ENCODE results near the gene UBE2O.

Gene UBE2O

DNA sequence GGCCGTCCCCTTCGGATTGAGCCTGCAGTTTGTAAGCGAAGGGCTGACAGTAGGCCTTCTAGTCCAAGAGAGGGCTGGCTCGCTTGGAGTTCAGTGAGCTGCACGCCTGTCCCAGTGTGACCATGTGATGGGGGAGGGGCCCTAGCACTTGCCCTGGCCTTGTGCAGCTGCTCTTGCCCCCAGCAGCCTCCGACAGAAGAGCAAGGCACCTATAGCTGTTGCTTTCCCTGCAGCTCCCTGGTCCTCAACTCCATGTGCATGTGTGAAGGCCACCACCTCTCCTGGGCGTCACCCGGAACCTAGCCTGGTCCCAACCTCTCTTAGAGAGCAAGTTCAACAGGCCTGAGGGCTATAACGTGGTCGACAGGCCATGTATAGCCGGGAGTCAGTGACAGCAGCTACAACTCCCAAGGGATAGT is 62.9 kb downstream of the UBE2O start:
- peaks cover 32% of the 10 kb centered on the region for H3K36me3 ChIP-seq (ENCODE audit: insufficient read depth, low read length)
- H3K4me3 ChIP-seq (ENCODE audit: low read depth in 1 of 2, low read length in 2 of 2) = no peak overlapping the region
- H3K9me3 ChIP-seq (ENCODE audit: insufficient read depth, low read length, severe bottlenecking) = no peaks in the 10 kb centered on the region
- H3K9ac ChIP-seq (ENCODE audit: low read depth, low read length) = no peak overlapping the region
- TF ChIP-seq, protein P1, sequence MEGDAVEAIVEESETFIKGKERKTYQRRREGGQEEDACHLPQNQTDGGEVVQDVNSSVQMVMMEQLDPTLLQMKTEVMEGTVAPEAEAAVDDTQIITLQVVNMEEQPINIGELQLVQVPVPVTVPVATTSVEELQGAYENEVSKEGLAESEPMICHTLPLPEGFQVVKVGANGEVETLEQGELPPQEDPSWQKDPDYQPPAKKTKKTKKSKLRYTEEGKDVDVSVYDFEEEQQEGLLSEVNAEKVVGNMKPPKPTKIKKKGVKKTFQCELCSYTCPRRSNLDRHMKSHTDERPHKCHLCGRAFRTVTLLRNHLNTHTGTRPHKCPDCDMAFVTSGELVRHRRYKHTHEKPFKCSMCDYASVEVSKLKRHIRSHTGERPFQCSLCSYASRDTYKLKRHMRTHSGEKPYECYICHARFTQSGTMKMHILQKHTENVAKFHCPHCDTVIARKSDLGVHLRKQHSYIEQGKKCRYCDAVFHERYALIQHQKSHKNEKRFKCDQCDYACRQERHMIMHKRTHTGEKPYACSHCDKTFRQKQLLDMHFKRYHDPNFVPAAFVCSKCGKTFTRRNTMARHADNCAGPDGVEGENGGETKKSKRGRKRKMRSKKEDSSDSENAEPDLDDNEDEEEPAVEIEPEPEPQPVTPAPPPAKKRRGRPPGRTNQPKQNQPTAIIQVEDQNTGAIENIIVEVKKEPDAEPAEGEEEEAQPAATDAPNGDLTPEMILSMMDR (IDR thresholded peaks at IDR 0.05; ENCODE audit: borderline replicate concordance, extremely low read depth, low read length, poor library complexity, severe bottlenecking) = no peak
- no peak for TF ChIP-seq EZH2 (IDR thresholded peaks at IDR 0.05; ENCODE audit: borderline replicate concordance, low read depth, low read length, severe bottlenecking)
- no peaks in the 10 kb centered on the region for H4K20me1 ChIP-seq (ENCODE audit: insufficient read depth, low read length)
- DNase-seq (no peak), ATAC-seq (ENCODE audit: insufficient read depth, low read depth) (no peak)
- H3K79me2 ChIP-seq (ENCODE audit: insufficient read depth, low read length) = no peaks in the 10 kb centered on the region
- no peak overlapping the region for H2AFZ ChIP-seq (ENCODE audit: low read depth, low read length)
- H3K27ac ChIP-seq (ENCODE audit: low read length) = no peak overlapping the region
- H3K4me2 ChIP-seq (ENCODE audit: insufficient read depth, low read length) = no peak overlapping the region
- H3K4me1 ChIP-seq (ENCODE audit: insufficient read depth, low read length) = peaks cover 2% of the 10 kb centered on the region
- H3K27me3 ChIP-seq (ENCODE audit: insufficient read depth, low read length, poor library complexity) = no peaks in the 10 kb centered on the region

DNA sequence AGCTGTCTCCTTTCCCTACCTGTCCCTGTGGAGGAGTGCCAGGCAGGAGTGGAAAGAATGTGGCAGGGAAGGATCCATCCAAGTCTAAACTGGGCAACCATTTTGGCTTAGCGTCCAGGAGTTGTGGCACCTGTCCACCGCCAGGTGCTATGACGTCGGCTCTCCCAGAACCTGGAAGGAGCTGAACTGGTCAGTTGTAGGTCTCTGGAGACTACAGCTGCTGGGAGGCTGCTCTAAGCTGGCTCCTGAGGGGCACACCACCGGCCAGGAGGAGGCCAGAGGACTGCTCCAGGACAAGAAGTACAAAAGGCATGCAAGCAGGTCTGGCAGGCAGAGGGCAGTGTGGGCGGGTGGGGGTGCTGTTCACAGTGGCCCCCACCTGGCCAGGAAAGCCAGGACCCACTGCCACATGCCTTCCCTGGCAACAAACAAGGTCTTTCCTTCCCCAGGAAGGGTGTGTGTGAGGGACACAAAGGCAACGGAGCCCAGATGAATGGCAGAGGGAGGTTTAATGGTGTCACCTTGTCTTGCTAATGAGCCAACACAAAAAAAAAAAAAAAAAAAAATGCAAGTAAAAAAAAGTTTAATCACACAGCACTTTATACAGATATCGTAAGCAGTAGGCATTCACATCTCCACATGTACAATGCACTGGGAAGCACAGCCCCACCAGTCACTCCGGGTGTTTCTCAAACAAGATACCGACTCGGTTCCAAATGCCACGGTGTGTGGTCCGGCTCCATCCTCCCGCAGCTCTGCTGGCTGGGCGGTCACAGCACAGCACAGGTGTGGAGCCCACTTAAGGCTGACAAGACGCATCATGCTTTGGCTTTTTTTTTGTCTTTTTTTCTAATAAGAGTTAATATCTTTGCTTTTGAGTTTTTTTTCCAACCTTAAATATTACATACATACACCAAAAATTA is 63.7 kb downstream of the UBE2O start:
- H3K36me3 ChIP-seq (ENCODE audit: insufficient read depth, low read length) = peaks cover 30% of the 10 kb centered on the region
- H3K4me3 ChIP-seq (ENCODE audit: low read depth in 1 of 2, low read length in 2 of 2) = no peak overlapping the region
- H3K9me3 ChIP-seq (ENCODE audit: insufficient read depth, low read length, severe bottlenecking) = no peaks in the 10 kb centered on the region
- no peaks in the 10 kb centered on the region for H4K20me1 ChIP-seq (ENCODE audit: insufficient read depth, low read length)
- H3K9ac ChIP-seq (ENCODE audit: low read depth, low read length) = no peak overlapping the region
- H3K27me3 ChIP-seq (ENCODE audit: insufficient read depth, low read length, poor library complexity) = no peaks in the 10 kb centered on the region
- no peak for TF ChIP-seq EZH2 (IDR thresholded peaks at IDR 0.05; ENCODE audit: borderline replicate concordance, low read depth, low read length, severe bottlenecking)
- TF ChIP-seq, protein P1 (IDR thresholded peaks at IDR 0.05; ENCODE audit: borderline replicate concordance, extremely low read depth, low read length, poor library complexity, severe bottlenecking) = no peak
- H3K79me2 ChIP-seq (ENCODE audit: insufficient read depth, low read length) = no peaks in the 10 kb centered on the region
- ATAC-seq (ENCODE audit: insufficient read depth, low read depth) = no peak
- H3K27ac ChIP-seq (ENCODE audit: low read length) = no peak overlapping the region
- H3K4me2 ChIP-seq (ENCODE audit: insufficient read depth, low read length) = no peak overlapping the region
- DNase-seq = no peak
- H2AFZ ChIP-seq (ENCODE audit: low read depth, low read length) = no peak overlapping the region
- peaks cover 9% of the 10 kb centered on the region for H3K4me1 ChIP-seq (ENCODE audit: insufficient read depth, low read length)

DNA sequence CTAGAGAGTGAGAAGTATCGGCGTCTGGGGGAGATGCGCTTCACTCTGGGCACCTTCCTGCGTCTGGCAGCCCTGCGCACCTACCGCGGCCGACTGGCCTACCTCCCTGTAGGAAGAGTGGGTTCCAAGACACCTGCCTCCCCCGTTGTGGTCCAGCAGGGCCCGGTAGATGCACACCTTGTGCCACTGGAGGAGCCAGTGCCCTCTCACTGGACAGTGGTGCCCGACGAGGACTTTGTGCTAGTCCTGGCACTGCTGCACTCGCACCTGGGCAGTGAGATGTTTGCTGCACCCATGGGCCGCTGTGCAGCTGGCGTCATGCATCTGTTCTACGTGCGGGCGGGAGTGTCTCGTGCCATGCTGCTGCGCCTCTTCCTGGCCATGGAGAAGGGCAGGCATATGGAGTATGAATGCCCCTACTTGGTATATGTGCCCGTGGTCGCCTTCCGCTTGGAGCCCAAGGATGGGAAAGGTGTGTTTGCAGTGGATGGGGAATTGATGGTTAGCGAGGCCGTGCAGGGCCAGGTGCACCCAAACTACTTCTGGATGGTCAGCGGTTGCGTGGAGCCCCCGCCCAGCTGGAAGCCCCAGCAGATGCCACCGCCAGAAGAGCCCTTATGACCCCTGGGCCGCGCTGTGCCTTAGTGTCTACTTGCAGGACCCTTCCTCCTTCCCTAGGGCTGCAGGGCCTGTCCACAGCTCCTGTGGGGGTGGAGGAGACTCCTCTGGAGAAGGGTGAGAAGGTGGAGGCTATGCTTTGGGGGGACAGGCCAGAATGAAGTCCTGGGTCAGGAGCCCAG is 65.8 kb downstream of the UBE2O start:
- H3K4me1 ChIP-seq (ENCODE audit: insufficient read depth, low read length) = peaks cover 28% of the 10 kb centered on the region
- no peak for TF ChIP-seq EZH2 (IDR thresholded peaks at IDR 0.05; ENCODE audit: borderline replicate concordance, low read depth, low read length, severe bottlenecking)
- TF ChIP-seq, protein P1 (IDR thresholded peaks at IDR 0.05; ENCODE audit: borderline replicate concordance, extremely low read depth, low read length, poor library complexity, severe bottlenecking) = no peak
- 0 out of 2 replicates have a peak, but pooled peaks cover 3% of the 10 kb centered on the region for H4K20me1 ChIP-seq (ENCODE audit: insufficient read depth, low read length)
- no peak for DNase-seq
- H3K9me3 ChIP-seq (ENCODE audit: insufficient read depth, low read length, severe bottlenecking) = no peaks in the 10 kb centered on the region
- no peak overlapping the region for H2AFZ ChIP-seq (ENCODE audit: low read depth, low read length)
- no peaks in the 10 kb centered on the region for H3K79me2 ChIP-seq (ENCODE audit: insufficient read depth, low read length)
- peaks cover 15% of the 10 kb centered on the region for H3K27me3 ChIP-seq (ENCODE audit: insufficient read depth, low read length, poor library complexity)
- H3K4me3 ChIP-seq (ENCODE audit: low read depth in 1 of 2, low read length in 2 of 2) = no peak overlapping the region
- H3K27ac ChIP-seq (ENCODE audit: low read length) = no peak overlapping the region
- ATAC-seq (ENCODE audit: insufficient read depth, low read depth) = no peak
- H3K36me3 ChIP-seq (ENCODE audit: insufficient read depth, low read length) = peaks cover 20% of the 10 kb centered on the region
- H3K4me2 ChIP-seq (ENCODE audit: insufficient read depth, low read length) = no peak overlapping the region
- H3K9ac ChIP-seq (ENCODE audit: low read depth, low read length) = no peak overlapping the region
